Suprapubic skin (tissue), 4 donors: ENCODE measurements around the gene AK3. TPM values are rescaled to one million over a fixed set of nuclear protein-coding genes. Genes with fewer than 3 reads are reported as not detected.

Experiments
- DNase-seq, 2 donors: peaks; one replicate each; pipeline ENCODE4 v3.0.0-alpha.2; 2019; ENCODE audit warnings: low spot score in 2 of 2
- H3K27ac ChIP-seq: fragments of 200-600 bp; sonication (generic); one replicate; pipeline ENCODE4 v1.5.1; 2019
- H3K27me3 ChIP-seq: fragments of 200-600 bp; sonication (generic); one replicate; pipeline ENCODE4 v1.5.1; 2019
- H3K36me3 ChIP-seq: fragments of 200-600 bp; sonication (generic); one replicate; pipeline ENCODE4 v1.5.1; 2019
- H3K4me1 ChIP-seq: fragments of 200-600 bp; sonication (generic); one replicate; pipeline ENCODE4 v1.5.1; 2019
- H3K4me3 ChIP-seq: fragments of 200-600 bp; sonication (generic); one replicate; pipeline ENCODE4 v1.5.1; 2019; ENCODE audit warnings: mild to moderate bottlenecking
- H3K9me3 ChIP-seq: fragments of 200-600 bp; sonication (generic); one replicate; pipeline ENCODE4 v1.5.1; 2019
- EP300 ChIP-seq: sonication (generic); formaldehyde crosslinking; IDR thresholded peaks from one replicate; pipeline ENCODE4 v1.6.1; 2017; ENCODE audit warnings: antibody characterized with exemption
- POLR2A ChIP-seq, 2 donors: fragments of 450-650 bp; IDR thresholded peaks; one replicate each; pipeline ENCODE4 v1.6.1; 2017; ENCODE audit warnings: antibody characterized with exemption in 2 of 2, mild to moderate bottlenecking in 2 of 2, moderate library complexity in 2 of 2
- POLR2AphosphoS5 ChIP-seq, 3 donors: sonication (generic); formaldehyde crosslinking; IDR thresholded peaks; one replicate each; pipeline ENCODE4 v1.6.1; 2017; ENCODE audit warnings: antibody characterized with exemption in 3 of 3
- WGBS: methylation state at CpG from one replicate; pipeline ENCODE4 v1.1.5; 2018; 5-methylcytosine and 5-hydroxymethylcytosine counted together
- total RNA-seq, 4 donors: library from RNA; depleted of rRNA; stranded (reverse); fragments of >200 nt; gene quantifications; one replicate each; pipeline ENCODE4 v1.1.0, GENCODE V29; 2016
- TF ChIP-seq, protein P1 (sequence below), 2 donors: fragments of 200-600 bp in 1 of 2; fragments of 450-650 bp in 1 of 2; sonication (generic) in 1 of 2; IDR thresholded peaks; one replicate each; pipeline ENCODE4 v1.5.1; 2016 to 2019; ENCODE audit warnings: antibody characterized with exemption in 2 of 2, mild to moderate bottlenecking in 1 of 2, moderate library complexity in 1 of 2

AK3 gene
- total RNA-seq, 4 donors from 2014 or later: 69.7 to 96.4 (median 78.6) TPM

DNA sequence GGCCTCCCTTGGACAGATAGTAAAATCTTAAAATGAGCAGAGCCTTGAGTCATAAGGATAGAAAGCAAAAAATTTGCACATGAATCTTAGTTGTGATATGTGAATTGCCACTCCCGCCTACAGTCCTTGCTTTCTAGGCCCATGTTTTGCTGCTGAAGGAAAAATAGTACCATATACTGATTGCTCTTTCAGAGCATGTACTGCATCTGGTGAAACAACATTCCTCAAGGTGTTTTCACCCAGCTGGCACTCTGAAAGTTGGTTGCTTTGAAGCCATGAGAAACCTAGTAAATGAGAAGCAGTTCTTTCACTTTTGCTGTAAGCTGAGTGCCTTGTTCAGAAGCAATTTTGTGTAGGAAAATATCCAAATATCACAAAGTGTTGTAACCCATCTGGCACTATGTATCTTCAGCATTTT is 51.3 kb downstream of the AK3 start:
- peaks cover 27% of the 10 kb centered on the region for H3K36me3 ChIP-seq
- H3K9me3 ChIP-seq: no peaks in the 10 kb centered on the region
- peaks cover 13% of the 10 kb centered on the region for H3K4me1 ChIP-seq
- H3K4me3 ChIP-seq: no peak overlapping the region
- TF ChIP-seq EP300 (no peak), POLR2AphosphoS5 (IDR thresholded peaks at IDR 0.05) (no peak), POLR2A (IDR thresholded peaks at IDR 0.05) (no peak)
- TF ChIP-seq, protein P1, sequence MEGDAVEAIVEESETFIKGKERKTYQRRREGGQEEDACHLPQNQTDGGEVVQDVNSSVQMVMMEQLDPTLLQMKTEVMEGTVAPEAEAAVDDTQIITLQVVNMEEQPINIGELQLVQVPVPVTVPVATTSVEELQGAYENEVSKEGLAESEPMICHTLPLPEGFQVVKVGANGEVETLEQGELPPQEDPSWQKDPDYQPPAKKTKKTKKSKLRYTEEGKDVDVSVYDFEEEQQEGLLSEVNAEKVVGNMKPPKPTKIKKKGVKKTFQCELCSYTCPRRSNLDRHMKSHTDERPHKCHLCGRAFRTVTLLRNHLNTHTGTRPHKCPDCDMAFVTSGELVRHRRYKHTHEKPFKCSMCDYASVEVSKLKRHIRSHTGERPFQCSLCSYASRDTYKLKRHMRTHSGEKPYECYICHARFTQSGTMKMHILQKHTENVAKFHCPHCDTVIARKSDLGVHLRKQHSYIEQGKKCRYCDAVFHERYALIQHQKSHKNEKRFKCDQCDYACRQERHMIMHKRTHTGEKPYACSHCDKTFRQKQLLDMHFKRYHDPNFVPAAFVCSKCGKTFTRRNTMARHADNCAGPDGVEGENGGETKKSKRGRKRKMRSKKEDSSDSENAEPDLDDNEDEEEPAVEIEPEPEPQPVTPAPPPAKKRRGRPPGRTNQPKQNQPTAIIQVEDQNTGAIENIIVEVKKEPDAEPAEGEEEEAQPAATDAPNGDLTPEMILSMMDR (IDR thresholded peaks at IDR 0.05): no peak
- H3K27ac ChIP-seq: no peak overlapping the region
- no peak for DNase-seq
- 65% methylated on average over 1 of the region's 1 CpG for WGBS
- no peaks in the 10 kb centered on the region for H3K27me3 ChIP-seq

DNA sequence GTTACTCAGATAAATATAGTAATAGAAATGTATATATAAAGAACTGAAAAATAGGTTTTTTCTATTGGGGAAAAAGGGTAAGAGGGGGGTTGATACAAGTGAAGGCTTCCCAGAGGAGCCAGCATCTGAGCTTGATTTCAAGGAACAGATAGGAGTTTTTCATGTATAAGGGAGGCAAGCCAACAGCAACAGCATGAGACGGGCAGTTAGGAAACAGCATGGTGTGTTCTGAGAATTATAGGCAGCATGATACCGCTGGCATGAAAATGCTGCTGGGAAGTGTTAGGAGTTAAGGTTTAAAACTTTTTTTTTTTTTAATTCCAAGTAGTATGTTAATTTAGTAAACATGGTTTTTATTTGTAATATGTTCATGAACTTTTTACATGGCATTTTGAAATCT is 52.0 kb downstream of the AK3 start:
- no peak for TF ChIP-seq EP300
- no peak for TF ChIP-seq POLR2AphosphoS5 (IDR thresholded peaks at IDR 0.05)
- TF ChIP-seq, protein P1 (IDR thresholded peaks at IDR 0.05): no peak
- no peak for TF ChIP-seq POLR2A (IDR thresholded peaks at IDR 0.05)
- peaks cover 13% of the 10 kb centered on the region for H3K4me1 ChIP-seq
- H3K4me3 ChIP-seq: no peak overlapping the region
- H3K27me3 ChIP-seq: no peaks in the 10 kb centered on the region
- H3K27ac ChIP-seq: no peak overlapping the region
- no peak for DNase-seq
- H3K9me3 ChIP-seq: no peaks in the 10 kb centered on the region
- 76% methylated on average over 2 of the region's 2 CpGs for WGBS
- H3K36me3 ChIP-seq: peaks cover 20% of the 10 kb centered on the region

DNA sequence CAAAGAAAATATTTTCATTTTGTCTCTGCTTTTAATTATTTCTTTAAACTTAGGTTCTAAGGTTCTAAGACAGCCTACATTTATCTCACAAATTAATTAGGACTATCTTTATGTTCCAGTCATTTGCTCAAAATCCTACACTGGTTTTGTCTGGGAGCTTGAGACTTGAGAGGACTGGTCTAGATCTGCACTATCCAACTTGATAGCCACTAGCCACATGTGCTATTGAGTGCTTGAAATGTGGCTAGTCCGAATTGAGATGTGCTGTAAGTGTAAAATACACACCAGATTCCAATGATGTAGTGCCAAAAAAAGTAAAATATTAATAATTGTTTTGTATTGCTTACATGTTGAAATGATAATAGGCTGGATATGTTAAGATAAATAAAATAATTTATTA is 54.4 kb downstream of the AK3 start:
- Histone ChIP-seq H3K4me1 (peaks cover 17% of the 10 kb centered on the region), H3K4me3 (no peak overlapping the region), H3K27ac (no peak overlapping the region), H3K9me3 (no peaks in the 10 kb centered on the region), H3K36me3 (peaks cover 16% of the 10 kb centered on the region), H3K27me3 (no peaks in the 10 kb centered on the region)
- no peak for TF ChIP-seq EP300
- TF ChIP-seq POLR2AphosphoS5 (IDR thresholded peaks at IDR 0.05): no peak
- TF ChIP-seq, protein P1 (IDR thresholded peaks at IDR 0.05): no peak
- no peak for TF ChIP-seq POLR2A (IDR thresholded peaks at IDR 0.05)
- WGBS: 59% methylated on average over 1 of the region's 1 CpG
- DNase-seq: no peak

DNA sequence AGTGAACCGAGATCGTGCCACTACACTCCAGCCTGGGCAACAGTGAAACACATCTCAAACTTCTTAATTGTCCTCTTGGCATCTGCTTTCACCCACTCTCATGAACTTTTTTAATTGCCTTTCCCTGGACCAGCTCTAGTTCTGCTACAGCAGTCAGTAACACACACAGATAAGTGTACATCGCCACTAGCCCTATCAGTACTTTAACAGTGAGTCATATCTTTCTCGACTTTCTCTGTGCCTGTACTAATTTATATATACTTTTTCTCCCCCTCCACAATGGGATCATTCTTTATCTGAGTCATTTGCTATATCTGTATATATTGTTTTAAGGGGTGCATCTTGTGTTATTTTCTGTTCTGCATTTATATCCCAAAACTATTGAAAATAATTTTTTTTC is 54.9 kb downstream of the AK3 start:
- H3K36me3 ChIP-seq: peaks cover 12% of the 10 kb centered on the region
- WGBS: 81% methylated on average over 4 of the region's 4 CpGs
- H3K27me3 ChIP-seq: no peaks in the 10 kb centered on the region
- no peak overlapping the region for H3K27ac ChIP-seq
- TF ChIP-seq EP300 (no peak), POLR2AphosphoS5 (IDR thresholded peaks at IDR 0.05) (no peak)
- no peak for DNase-seq
- no peak overlapping the region for H3K4me3 ChIP-seq
- peaks cover 22% of the 10 kb centered on the region for H3K4me1 ChIP-seq
- no peaks in the 10 kb centered on the region for H3K9me3 ChIP-seq

DNA sequence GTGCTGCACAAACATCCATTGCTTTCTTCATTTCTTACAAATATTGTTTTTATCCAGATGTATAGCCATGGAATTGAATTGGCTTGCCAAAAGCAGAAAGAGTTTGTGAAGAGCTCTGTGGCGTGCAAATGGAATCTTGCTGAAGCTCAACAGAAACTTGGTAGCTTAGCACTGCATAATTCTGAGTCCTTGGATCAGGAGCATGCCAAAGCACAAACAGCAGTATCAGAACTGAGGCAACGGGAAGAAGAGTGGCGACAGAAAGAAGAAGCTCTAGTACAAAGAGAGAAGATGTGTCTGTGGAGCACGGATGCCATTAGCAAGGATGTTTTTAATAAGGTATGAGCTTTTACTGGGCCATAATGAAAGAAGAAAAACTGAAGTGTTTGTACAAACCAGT is 56.2 kb downstream of the AK3 start:
- 94% methylated on average over 4 of the region's 4 CpGs for WGBS

More for the DNA sequence above, 56.2 kb downstream of the AK3 start:
- Histone ChIP-seq H3K4me1 (peaks cover 32% of the 10 kb centered on the region), H3K4me3 (no peak overlapping the region), H3K9me3 (no peaks in the 10 kb centered on the region), H3K27ac (no peak overlapping the region), H3K36me3 (peaks cover 8% of the 10 kb centered on the region), H3K27me3 (no peaks in the 10 kb centered on the region)
- TF ChIP-seq POLR2AphosphoS5 (IDR thresholded peaks at IDR 0.05): no peak
- no peak for TF ChIP-seq EP300
- TF ChIP-seq POLR2A (IDR thresholded peaks at IDR 0.05): no peak
- TF ChIP-seq, protein P1 (IDR thresholded peaks at IDR 0.05): no peak
- DNase-seq: no peak
